ENCODE results near the gene CREM.

Gene CREM

DNA sequence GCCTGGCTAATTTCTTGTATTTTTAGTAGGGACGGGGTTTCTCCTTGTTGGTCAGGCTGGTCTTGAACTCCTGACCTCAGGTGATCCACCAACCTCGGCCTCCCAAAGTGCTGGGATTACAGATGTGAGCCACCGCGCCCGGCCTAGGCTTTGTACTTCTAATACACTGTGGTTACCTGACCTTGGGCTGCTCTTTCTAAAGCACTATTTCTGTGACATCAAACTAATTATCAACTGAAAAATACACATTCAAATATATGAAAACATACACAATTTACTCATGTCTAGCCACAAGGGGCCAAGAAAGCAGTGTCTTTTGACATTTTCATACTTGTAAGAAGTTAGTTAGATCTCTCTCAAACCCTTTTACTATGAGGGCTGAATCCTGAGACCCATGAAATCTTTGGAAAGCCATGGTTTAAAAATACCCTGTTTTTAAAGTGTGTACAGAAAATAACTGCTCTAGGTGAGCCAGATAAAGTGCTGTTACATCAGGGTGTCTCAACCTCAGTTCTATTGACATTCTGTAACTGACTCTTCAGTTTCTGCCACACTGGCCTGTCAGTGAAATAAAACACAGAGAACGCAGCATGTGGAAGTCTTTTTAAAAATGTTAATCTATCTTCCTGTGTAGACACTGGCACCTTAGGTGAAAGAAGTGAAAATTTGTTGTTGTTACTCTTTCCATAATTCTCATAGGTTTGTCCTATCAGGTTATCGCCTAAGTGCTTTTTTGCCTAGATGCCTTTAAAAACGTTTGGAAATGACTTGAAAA is 58.8 kb downstream of the CREM start:
- no peaks in the 10 kb centered on the region for H3K36me3 ChIP-seq (ENCODE audit: control insufficient read depth, insufficient read depth, low read length)
- no peak overlapping the region for H3K27ac ChIP-seq (ENCODE audit: insufficient read depth, low read length, poor library complexity, severe bottlenecking)
- no peak overlapping the region for H3K4me3 ChIP-seq (ENCODE audit: insufficient read depth, low read depth, low read length, poor library complexity, severe bottlenecking)
- H3K4me1 ChIP-seq (ENCODE audit: control insufficient read depth, insufficient read depth, low read length, poor library complexity, severe bottlenecking) = no peaks in the 10 kb centered on the region
- H3K27me3 ChIP-seq (replicated peaks; ENCODE audit: control insufficient read depth, insufficient read depth, low read length, poor library complexity, severe bottlenecking) = no peaks in the 10 kb centered on the region
- no peak for DNase-seq
- H3K9me3 ChIP-seq (ENCODE audit: control insufficient read depth, low read length) = no peaks in the 10 kb centered on the region

- Histone ChIP-seq H3K9me3 (ENCODE audit: control insufficient read depth, low read length) (no peaks in the 10 kb centered on the region), H3K36me3 (ENCODE audit: control insufficient read depth, insufficient read depth, low read length) (no peaks in the 10 kb centered on the region), H3K4me1 (ENCODE audit: control insufficient read depth, insufficient read depth, low read length, poor library complexity, severe bottlenecking) (no peaks in the 10 kb centered on the region), H3K27ac (ENCODE audit: insufficient read depth, low read length, poor library complexity, severe bottlenecking) (no peak overlapping the region), H3K27me3 (replicated peaks; ENCODE audit: control insufficient read depth, insufficient read depth, low read length, poor library complexity, severe bottlenecking) (no peaks in the 10 kb centered on the region), H3K4me3 (ENCODE audit: insufficient read depth, low read depth, low read length, poor library complexity, severe bottlenecking) (no peak overlapping the region)
- DNase-seq = no peak
These were observed 62.3 kb downstream of the CREM start for GRCh38 chr10:35188954-35189353.

DNA sequence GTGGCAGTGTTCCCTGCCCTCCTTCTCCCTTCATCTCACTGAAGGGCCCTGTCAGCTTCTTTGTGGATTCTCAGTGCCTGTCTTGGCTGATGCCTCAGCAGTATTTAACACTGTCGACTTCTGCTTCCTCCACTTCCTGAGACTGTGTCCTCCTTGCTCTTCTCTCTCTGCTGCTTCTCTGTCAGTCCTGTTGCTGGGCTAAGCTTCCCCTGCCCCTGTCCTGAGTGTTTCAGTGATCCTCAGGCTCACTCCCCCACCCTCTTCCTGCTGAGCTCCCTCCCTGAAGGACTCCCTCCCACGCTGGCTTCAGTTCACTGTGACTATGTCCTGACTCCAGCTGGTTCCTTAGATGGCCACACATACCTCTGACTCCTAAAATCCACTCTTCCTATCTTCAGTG is 64.9 kb downstream of the CREM start:
- Histone ChIP-seq H3K9me3 (ENCODE audit: control insufficient read depth, low read length) (no peaks in the 10 kb centered on the region), H3K27ac (ENCODE audit: insufficient read depth, low read length, poor library complexity, severe bottlenecking) (no peak overlapping the region), H3K36me3 (ENCODE audit: control insufficient read depth, insufficient read depth, low read length) (no peaks in the 10 kb centered on the region), H3K27me3 (replicated peaks; ENCODE audit: control insufficient read depth, insufficient read depth, low read length, poor library complexity, severe bottlenecking) (no peaks in the 10 kb centered on the region), H3K4me1 (ENCODE audit: control insufficient read depth, insufficient read depth, low read length, poor library complexity, severe bottlenecking) (no peaks in the 10 kb centered on the region), H3K4me3 (ENCODE audit: insufficient read depth, low read depth, low read length, poor library complexity, severe bottlenecking) (no peak overlapping the region)
- DNase-seq = no peak

DNA sequence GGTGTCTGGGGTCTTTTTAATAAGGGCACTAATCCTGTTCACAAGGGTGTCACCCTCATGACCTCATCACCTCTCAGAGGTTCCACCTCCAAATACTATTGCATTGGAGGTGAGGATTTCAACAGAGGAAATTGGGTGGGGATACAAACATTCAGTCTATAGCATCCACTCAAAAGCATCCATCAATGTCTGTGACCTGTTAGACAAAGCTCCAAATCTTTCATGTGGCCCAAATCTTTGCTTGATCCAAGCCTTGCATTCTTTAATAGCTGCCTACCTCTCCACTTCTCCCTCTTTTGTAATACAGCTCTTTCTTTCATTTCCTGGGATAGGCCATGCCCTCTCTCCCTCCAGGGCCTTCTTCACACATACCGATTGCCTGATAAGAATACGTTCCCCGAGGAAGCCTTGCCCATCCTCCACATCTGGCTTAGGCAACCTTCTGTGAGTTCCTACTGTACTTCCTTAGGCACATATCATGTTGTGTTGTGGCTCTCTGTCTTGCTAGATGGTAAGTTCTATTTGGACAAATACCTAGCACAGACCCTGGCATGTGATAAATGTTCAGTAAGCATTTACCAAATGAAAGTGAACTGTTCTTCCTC is 66.1 kb downstream of the CREM start:
- Histone ChIP-seq H3K36me3 (ENCODE audit: control insufficient read depth, insufficient read depth, low read length) (no peaks in the 10 kb centered on the region), H3K4me1 (ENCODE audit: control insufficient read depth, insufficient read depth, low read length, poor library complexity, severe bottlenecking) (no peaks in the 10 kb centered on the region), H3K27me3 (replicated peaks; ENCODE audit: control insufficient read depth, insufficient read depth, low read length, poor library complexity, severe bottlenecking) (no peaks in the 10 kb centered on the region), H3K4me3 (ENCODE audit: insufficient read depth, low read depth, low read length, poor library complexity, severe bottlenecking) (no peak overlapping the region), H3K9me3 (ENCODE audit: control insufficient read depth, low read length) (no peaks in the 10 kb centered on the region), H3K27ac (ENCODE audit: insufficient read depth, low read length, poor library complexity, severe bottlenecking) (no peak overlapping the region)
- no peak for DNase-seq

DNA sequence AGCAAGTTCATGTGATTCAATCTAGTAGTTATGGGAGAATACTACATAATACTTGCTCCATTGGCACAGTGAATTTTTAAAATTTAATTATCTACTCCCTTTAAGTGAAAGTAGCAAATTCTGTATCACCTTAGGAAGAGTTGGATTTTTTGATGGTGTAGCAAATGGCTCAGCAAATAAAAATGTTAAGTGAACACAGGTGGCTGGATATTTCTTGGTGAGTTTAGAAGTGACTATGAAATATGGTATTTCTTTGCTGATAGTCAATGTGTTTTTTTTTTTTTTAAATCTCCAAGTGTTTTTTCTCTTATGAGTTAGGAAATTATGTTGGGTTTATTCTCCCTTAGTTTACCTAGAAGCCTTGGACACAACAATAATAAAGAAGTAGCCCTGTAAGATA is 67.8 kb downstream of the CREM start:
- Histone ChIP-seq H3K27ac (ENCODE audit: insufficient read depth, low read length, poor library complexity, severe bottlenecking) (peak overlapping the region; percentile 93), H3K36me3 (ENCODE audit: control insufficient read depth, insufficient read depth, low read length) (no peaks in the 10 kb centered on the region), H3K4me3 (ENCODE audit: insufficient read depth, low read depth, low read length, poor library complexity, severe bottlenecking) (no peak overlapping the region), H3K27me3 (replicated peaks; ENCODE audit: control insufficient read depth, insufficient read depth, low read length, poor library complexity, severe bottlenecking) (no peaks in the 10 kb centered on the region), H3K9me3 (ENCODE audit: control insufficient read depth, low read length) (no peaks in the 10 kb centered on the region), H3K4me1 (ENCODE audit: control insufficient read depth, insufficient read depth, low read length, poor library complexity, severe bottlenecking) (no peaks in the 10 kb centered on the region)
- no peak for DNase-seq

- no peaks in the 10 kb centered on the region for H3K27me3 ChIP-seq (replicated peaks; ENCODE audit: control insufficient read depth, insufficient read depth, low read length, poor library complexity, severe bottlenecking)
- H3K36me3 ChIP-seq (ENCODE audit: control insufficient read depth, insufficient read depth, low read length) = no peaks in the 10 kb centered on the region
- peak overlapping the region; percentile 39 for H3K4me3 ChIP-seq (ENCODE audit: insufficient read depth, low read depth, low read length, poor library complexity, severe bottlenecking)
- H3K27ac ChIP-seq (ENCODE audit: insufficient read depth, low read length, poor library complexity, severe bottlenecking) = peak overlapping the region; percentile 93
- no peaks in the 10 kb centered on the region for H3K9me3 ChIP-seq (ENCODE audit: control insufficient read depth, low read length)
- peak; percentile 26 to 41 (median 39) for DNase-seq
- H3K4me1 ChIP-seq (ENCODE audit: control insufficient read depth, insufficient read depth, low read length, poor library complexity, severe bottlenecking) = no peaks in the 10 kb centered on the region
These were observed 68.3 kb downstream of the CREM start for GRCh38 chr10:35194906-35195305.

DNA sequence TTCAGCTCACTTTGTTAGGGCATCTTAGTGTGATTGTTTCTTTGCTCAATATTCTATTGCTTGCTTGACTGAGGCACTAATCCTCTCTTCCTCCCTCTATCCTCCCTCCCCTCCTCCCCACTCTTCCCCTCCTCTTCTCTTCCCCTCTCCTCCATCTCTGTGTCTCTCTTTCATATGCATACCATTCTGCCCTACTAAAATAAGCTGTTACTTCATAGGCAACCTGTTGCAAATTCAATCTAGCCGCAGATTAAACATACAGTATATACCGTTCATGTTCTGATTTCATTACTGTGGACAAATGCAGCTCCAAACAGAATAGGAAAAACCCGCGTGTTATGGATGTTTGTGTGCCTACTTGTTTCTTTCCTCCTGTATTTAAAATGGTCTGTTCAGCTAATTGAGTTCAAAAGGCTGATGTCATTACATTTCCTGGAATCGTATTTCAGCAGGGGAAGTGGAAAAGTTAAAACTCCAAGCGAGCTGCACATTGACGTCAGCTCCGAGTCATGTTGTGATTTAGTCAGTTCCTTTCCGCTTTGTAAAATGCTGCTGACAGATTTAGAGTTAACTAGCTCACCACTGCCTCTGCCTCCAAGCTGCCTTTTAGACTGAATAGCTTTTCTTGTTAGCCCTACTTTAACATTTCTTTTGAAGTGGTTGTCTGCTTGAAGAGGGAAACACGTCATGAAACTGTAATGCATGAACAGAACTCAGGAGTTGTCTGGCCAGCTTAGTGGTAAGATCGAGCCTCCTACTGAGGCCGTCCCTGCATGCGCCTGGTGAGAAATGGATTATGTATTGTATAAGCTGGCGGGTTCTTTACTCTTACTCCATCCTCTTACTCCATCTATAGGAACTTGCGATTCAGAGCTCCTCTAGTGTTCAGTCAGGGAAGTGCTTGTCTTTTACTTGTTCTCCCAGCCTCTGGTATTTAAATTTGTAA is 69.0 kb downstream of the CREM start:
- peak; percentile 73 to 80 (median 79) for DNase-seq
- H3K36me3 ChIP-seq (ENCODE audit: control insufficient read depth, insufficient read depth, low read length) = no peaks in the 10 kb centered on the region
- no peaks in the 10 kb centered on the region for H3K27me3 ChIP-seq (replicated peaks; ENCODE audit: control insufficient read depth, insufficient read depth, low read length, poor library complexity, severe bottlenecking)
- peak overlapping the region; percentile 93 for H3K27ac ChIP-seq (ENCODE audit: insufficient read depth, low read length, poor library complexity, severe bottlenecking)
- H3K9me3 ChIP-seq (ENCODE audit: control insufficient read depth, low read length) = no peaks in the 10 kb centered on the region
- H3K4me3 ChIP-seq (ENCODE audit: insufficient read depth, low read depth, low read length, poor library complexity, severe bottlenecking) = peak overlapping the region; percentile 39
- H3K4me1 ChIP-seq (ENCODE audit: control insufficient read depth, insufficient read depth, low read length, poor library complexity, severe bottlenecking) = no peaks in the 10 kb centered on the region

DNA sequence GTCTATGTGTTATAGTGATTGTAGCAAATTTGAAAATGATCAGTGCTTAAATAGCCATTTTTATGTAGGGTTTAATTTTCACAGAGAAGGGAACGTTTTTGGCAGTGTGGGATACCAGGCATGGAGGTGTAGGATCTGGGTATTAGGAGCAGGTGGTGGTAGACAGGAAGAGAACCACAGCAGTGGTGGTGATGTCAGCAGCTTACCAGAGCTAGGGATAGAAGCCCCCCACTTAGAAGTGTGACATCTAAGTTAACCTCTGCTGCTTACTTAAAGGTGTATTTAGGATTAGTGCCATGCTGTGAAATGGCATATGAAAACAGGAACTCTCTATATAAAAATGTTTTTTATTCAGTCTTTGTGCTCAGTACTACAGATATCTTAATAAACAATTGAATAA is 73.8 kb downstream of the CREM start:
- no peaks in the 10 kb centered on the region for H3K27me3 ChIP-seq (replicated peaks; ENCODE audit: control insufficient read depth, insufficient read depth, low read length, poor library complexity, severe bottlenecking)
- no peaks in the 10 kb centered on the region for H3K36me3 ChIP-seq (ENCODE audit: control insufficient read depth, insufficient read depth, low read length)
- no peaks in the 10 kb centered on the region for H3K4me1 ChIP-seq (ENCODE audit: control insufficient read depth, insufficient read depth, low read length, poor library complexity, severe bottlenecking)
- H3K27ac ChIP-seq (ENCODE audit: insufficient read depth, low read length, poor library complexity, severe bottlenecking) = no peak overlapping the region
- no peaks in the 10 kb centered on the region for H3K9me3 ChIP-seq (ENCODE audit: control insufficient read depth, low read length)
- H3K4me3 ChIP-seq (ENCODE audit: insufficient read depth, low read depth, low read length, poor library complexity, severe bottlenecking) = no peak overlapping the region
- no peak for DNase-seq

DNA sequence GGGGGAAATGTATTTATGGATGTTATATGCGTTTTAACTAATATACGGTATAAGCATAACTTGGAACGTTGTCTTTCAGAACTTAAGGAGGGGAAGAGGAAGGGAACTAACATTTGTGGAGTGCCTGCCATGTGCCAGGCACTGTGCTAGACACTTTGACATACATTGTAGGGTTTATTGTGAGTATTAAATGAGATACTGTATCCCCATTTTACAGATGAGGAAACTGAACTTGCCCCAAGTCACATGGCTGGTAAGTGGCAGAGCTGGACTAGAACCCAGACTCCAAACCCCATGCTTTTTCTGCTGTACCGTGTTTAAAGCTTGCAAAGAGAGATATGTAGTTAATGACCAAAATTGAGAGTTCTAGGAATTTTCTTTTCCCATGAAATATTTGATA is 74.6 kb downstream of the CREM start:
- Histone ChIP-seq H3K27ac (ENCODE audit: insufficient read depth, low read length, poor library complexity, severe bottlenecking) (no peak overlapping the region), H3K4me3 (ENCODE audit: insufficient read depth, low read depth, low read length, poor library complexity, severe bottlenecking) (no peak overlapping the region), H3K4me1 (ENCODE audit: control insufficient read depth, insufficient read depth, low read length, poor library complexity, severe bottlenecking) (no peaks in the 10 kb centered on the region)

GRCh38 chr10:35202050-35202449 is 75.4 kb downstream of the CREM start:
- no peaks in the 10 kb centered on the region for H3K27me3 ChIP-seq (replicated peaks; ENCODE audit: control insufficient read depth, insufficient read depth, low read length, poor library complexity, severe bottlenecking)
- H3K4me3 ChIP-seq (ENCODE audit: insufficient read depth, low read depth, low read length, poor library complexity, severe bottlenecking) = no peak overlapping the region
- H3K9me3 ChIP-seq (ENCODE audit: control insufficient read depth, low read length) = no peaks in the 10 kb centered on the region
- no peak for DNase-seq
- H3K36me3 ChIP-seq (ENCODE audit: control insufficient read depth, insufficient read depth, low read length) = no peaks in the 10 kb centered on the region
- no peaks in the 10 kb centered on the region for H3K4me1 ChIP-seq (ENCODE audit: control insufficient read depth, insufficient read depth, low read length, poor library complexity, severe bottlenecking)
- H3K27ac ChIP-seq (ENCODE audit: insufficient read depth, low read length, poor library complexity, severe bottlenecking) = no peak overlapping the region

More for the DNA sequence above, 74.6 kb downstream of the CREM start:
- H3K36me3 ChIP-seq (ENCODE audit: control insufficient read depth, insufficient read depth, low read length) = no peaks in the 10 kb centered on the region
- no peaks in the 10 kb centered on the region for H3K27me3 ChIP-seq (replicated peaks; ENCODE audit: control insufficient read depth, insufficient read depth, low read length, poor library complexity, severe bottlenecking)
- no peaks in the 10 kb centered on the region for H3K9me3 ChIP-seq (ENCODE audit: control insufficient read depth, low read length)
- DNase-seq = no peak
